Lower leg skin (tissue), 3 donors: Measurements from ENCODE around the gene MCM8.

Experiments used
- POLR2A ChIP-seq, 2 donors: fragments of 450-650 bp; IDR thresholded peaks; one replicate each; pipeline ENCODE4 v1.6.1; 2016 to 2017; ENCODE audit warnings: antibody characterized with exemption in 2 of 2, mild to moderate bottlenecking in 1 of 2, moderate library complexity in 1 of 2
- TF ChIP-seq, protein P1 (sequence below), 3 donors: fragments of 450-650 bp; IDR thresholded peaks; one replicate each; pipeline ENCODE4 v1.5.1; 2016; ENCODE audit warnings: antibody characterized with exemption in 3 of 3, mild to moderate bottlenecking in 3 of 3, moderate library complexity in 2 of 3

DNA sequence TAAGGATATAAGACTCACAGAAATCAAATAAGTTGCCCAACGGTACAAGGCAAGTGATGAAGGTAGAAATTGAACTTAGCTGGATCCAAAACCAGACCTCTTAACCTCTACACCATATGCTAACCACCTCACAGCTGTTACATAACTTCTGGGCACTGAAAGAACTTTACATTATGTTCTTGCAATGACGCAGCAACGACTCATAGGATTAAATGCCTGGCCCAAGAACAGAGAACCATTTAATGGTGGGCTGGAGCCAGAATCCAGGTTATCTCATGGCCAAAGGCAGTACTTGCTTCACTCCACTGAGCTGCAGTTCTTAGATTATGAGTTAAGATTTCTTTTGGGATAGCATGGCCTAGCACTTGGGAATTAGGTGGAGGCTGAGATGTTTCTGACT is 4.5 kb upstream of the MCM8 start:
- TF ChIP-seq, protein P1, sequence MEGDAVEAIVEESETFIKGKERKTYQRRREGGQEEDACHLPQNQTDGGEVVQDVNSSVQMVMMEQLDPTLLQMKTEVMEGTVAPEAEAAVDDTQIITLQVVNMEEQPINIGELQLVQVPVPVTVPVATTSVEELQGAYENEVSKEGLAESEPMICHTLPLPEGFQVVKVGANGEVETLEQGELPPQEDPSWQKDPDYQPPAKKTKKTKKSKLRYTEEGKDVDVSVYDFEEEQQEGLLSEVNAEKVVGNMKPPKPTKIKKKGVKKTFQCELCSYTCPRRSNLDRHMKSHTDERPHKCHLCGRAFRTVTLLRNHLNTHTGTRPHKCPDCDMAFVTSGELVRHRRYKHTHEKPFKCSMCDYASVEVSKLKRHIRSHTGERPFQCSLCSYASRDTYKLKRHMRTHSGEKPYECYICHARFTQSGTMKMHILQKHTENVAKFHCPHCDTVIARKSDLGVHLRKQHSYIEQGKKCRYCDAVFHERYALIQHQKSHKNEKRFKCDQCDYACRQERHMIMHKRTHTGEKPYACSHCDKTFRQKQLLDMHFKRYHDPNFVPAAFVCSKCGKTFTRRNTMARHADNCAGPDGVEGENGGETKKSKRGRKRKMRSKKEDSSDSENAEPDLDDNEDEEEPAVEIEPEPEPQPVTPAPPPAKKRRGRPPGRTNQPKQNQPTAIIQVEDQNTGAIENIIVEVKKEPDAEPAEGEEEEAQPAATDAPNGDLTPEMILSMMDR (IDR thresholded peaks at IDR 0.05), result no peak
- no peak for TF ChIP-seq POLR2A (IDR thresholded peaks at IDR 0.05)
